ENCODE measurements around the gene ZNF19. TPM values are rescaled to one million over a fixed set of nuclear protein-coding genes. Genes with fewer than 3 reads are reported as not detected.

The ZNF19 gene
- total RNA-seq, 3 donors from 2014 or later = 7.4 to 8.5 (median 7.8) TPM

DNA sequence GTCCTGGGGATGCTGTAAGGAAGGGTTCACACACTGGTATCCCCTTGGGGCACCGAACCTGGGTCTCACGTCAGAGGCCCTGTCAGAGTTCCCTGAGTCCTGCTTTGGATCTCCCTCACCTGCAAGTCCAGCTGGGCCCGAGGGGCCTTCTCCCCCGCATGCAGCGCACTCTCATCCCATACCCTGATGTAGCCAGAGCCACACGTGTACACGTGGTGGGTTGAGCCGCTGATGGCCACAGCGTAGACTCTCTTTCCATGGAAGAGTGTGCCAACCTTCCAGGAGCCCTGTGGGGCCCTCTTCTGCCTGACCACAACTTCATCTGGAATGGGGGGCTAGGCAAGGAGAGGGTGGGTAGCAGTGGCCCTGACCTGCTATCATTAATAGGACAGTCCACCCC is 57.1 kb downstream of the ZNF19 start:
- no peaks in the 10 kb centered on the region for H3K36me3 ChIP-seq (ENCODE audit: low read depth)
- H3K4me1 ChIP-seq (ENCODE audit: low read depth) = no peaks in the 10 kb centered on the region
- intact Hi-C loops (cut with DNase I, micrococcal nuclease) = no loop called here
- ATAC-seq = no peak
- no peak for DNase-seq
- H3K9me3 ChIP-seq = no peaks in the 10 kb centered on the region
- no peak overlapping the region for H3K4me3 ChIP-seq
- TF ChIP-seq CTCF (IDR thresholded peaks at IDR 0.05) = no peak

- no peaks in the 10 kb centered on the region for H3K9me3 ChIP-seq
- H3K4me3 ChIP-seq = no peak overlapping the region
- H3K36me3 ChIP-seq (ENCODE audit: low read depth) = no peaks in the 10 kb centered on the region
- intact Hi-C loops (cut with DNase I, micrococcal nuclease) = no loop called here
- H3K4me1 ChIP-seq (ENCODE audit: low read depth) = no peaks in the 10 kb centered on the region
- ATAC-seq = no peak
- no peak for TF ChIP-seq CTCF (IDR thresholded peaks at IDR 0.05)
- DNase-seq = no peak
Observed at GRCh38 chr16:71431176-71431575, 57.9 kb downstream of the ZNF19 start.

DNA sequence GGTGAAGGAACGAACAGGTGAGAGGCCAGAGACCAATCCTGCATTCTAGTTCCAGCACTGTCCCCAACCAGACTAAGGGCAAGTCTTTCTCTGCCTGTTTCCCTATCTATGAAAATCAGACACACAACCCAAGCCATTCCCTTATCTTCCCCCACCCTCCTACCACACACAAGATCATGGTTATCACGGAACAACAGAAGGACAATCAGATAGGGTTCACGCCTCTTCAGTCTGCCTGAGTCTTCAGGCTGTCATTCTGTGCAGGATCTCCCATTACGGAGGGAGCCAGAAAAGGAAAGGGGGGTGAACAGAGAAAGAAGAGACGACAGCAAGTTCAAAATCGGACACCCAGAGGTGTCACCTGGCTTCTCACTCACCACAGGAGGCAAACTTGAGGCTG is 58.4 kb downstream of the ZNF19 start:
- ATAC-seq = no peak
- Histone ChIP-seq H3K9me3 (no peaks in the 10 kb centered on the region), H3K4me1 (ENCODE audit: low read depth) (no peaks in the 10 kb centered on the region), H3K36me3 (ENCODE audit: low read depth) (no peaks in the 10 kb centered on the region), H3K4me3 (no peak overlapping the region)
- intact Hi-C loops (cut with DNase I, micrococcal nuclease) = no loop called here
- TF ChIP-seq CTCF (IDR thresholded peaks at IDR 0.05) = no peak
- DNase-seq = no peak

DNA sequence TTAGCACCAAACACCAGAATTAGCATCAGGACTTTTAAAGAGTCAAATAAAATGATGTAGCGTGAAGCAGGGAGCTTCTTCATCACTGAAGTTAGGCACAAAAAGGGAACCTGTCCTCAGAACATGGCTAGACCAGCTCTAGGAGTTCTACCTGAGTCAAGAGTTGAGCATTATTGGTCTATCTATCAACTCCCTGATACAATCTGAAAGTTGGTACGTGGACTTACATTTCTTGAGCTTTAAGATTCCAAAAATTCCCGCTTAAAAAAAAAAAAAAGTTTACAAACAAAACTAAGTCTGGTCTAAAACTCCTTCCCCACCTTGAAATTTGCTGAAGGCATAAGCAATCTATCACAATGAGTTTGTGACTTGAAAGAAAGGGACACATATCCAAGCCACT is 59.5 kb downstream of the ZNF19 start:
- intact Hi-C loops (cut with DNase I, micrococcal nuclease) = no loop called here
- H3K4me3 ChIP-seq = no peak overlapping the region
- DNase-seq = no peak
- H3K36me3 ChIP-seq (ENCODE audit: low read depth) = no peaks in the 10 kb centered on the region
- H3K9me3 ChIP-seq = no peaks in the 10 kb centered on the region
- no peak for ATAC-seq
- H3K4me1 ChIP-seq (ENCODE audit: low read depth) = no peaks in the 10 kb centered on the region
- TF ChIP-seq CTCF (IDR thresholded peaks at IDR 0.05) = no peak

DNA sequence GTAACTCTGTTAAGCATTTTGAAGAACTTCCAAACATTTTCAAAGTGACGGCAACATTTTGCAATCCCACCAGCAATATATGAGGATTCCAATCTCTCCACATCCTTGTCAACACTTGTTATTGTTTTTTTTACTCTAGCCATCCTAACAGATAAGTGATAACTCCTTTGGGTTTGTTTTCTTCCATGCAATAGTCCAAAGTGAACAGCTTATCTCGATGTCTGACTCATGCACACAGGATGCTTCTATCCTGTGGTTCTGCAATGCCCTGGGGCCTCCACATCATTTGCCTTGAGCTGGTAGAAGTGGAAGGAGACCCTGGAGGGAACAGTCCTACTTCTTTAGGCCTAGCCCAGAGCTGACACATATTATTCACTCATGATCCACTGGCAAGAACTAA is 60.2 kb downstream of the ZNF19 start:
- DNase-seq (no peak), ATAC-seq (no peak)
- Histone ChIP-seq H3K4me1 (ENCODE audit: low read depth) (no peaks in the 10 kb centered on the region), H3K9me3 (no peaks in the 10 kb centered on the region), H3K4me3 (no peak overlapping the region), H3K36me3 (ENCODE audit: low read depth) (no peaks in the 10 kb centered on the region)
- intact Hi-C loops (cut with DNase I, micrococcal nuclease) = no loop called here
- no peak for TF ChIP-seq CTCF (IDR thresholded peaks at IDR 0.05)

DNA sequence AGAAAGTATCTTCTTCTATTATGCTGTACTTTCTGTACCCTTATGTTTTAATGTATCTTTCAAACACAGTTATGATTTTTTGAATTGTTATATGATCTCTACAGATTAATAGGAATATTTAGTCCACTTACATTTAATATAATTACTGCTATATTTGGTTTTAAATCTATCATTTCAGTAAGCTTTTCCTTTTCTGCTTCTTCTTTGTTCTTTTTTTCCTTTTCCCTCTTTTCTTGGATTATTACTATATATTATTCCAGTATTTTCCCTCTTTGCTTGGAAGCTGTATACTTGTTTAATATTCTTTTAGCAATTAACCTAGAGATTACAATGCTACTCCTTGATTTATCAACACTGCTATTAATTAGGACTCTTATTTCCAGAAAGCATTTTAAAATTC is 60.7 kb downstream of the ZNF19 start:
- Histone ChIP-seq H3K36me3 (ENCODE audit: low read depth) (no peaks in the 10 kb centered on the region), H3K4me3 (no peak overlapping the region), H3K9me3 (no peaks in the 10 kb centered on the region), H3K4me1 (ENCODE audit: low read depth) (no peaks in the 10 kb centered on the region)
- ATAC-seq (no peak), DNase-seq (no peak)
- intact Hi-C loops (cut with DNase I, micrococcal nuclease) = no loop called here
- TF ChIP-seq CTCF (IDR thresholded peaks at IDR 0.05) = no peak
